A549 (cell line): ENCODE results near the gene SPSB2. TPM values are rescaled to one million over a fixed set of nuclear protein-coding genes. Genes with fewer than 3 reads are reported as not detected.
A peak's percentile ranks its signal among the peaks of the same experiment; 100 is the strongest.

Experiments used
- ATAC-seq, 2 experiments: fragments of 200-7000 bp in 1 of 2; fragments of >200 bp in 1 of 2; cut with Nextera tagmentation in 1 of 2; cut with Tn5 transposase in 1 of 2; 3 replicates each; pipeline versions ENCODE4 v1.8.0 to v1.9.1; 2018 to 2020; ENCODE audit warnings: mild to moderate bottlenecking in 1 of 2, moderate library complexity in 1 of 2
- CTCF ChIA-PET: fragments of 300-600 bp; sonication (Branson Sonifier 250); formaldehyde crosslinking; extraction: SDS; loops from one replicate; lab custom pipeline; 2021; ENCODE audit warnings: antibody characterized with exemption, inconsistent platforms; lab: Yijun Ruan, JAX
- POLR2A ChIA-PET: fragments of 350-600 bp; formaldehyde crosslinking; extraction: SDS; loops from one replicate; lab custom pipeline; 2021; ENCODE audit warnings: antibody characterized with exemption, inconsistent platforms; lab: Yijun Ruan, JAX
- DNase-seq, 2 experiments: peaks; one replicate each; pipeline versions ENCODE4 v3.0.0 to v3.0.0-alpha.2; 2011 to 2016; ENCODE audit warnings: low read depth in 1 of 2, low spot score in 1 of 2
- FAIRE-seq: peaks from 2 replicates; lab custom pipeline; 2011; peaks lifted over from hg19 to GRCh38; lab: Jason Lieb, UNC
- H3K27ac ChIP-seq, 2 experiments: fragments of >200 bp; sonication (Bioruptor Twin); formaldehyde crosslinking; 3 replicates each; pipeline ENCODE4 v1.5.1; 2016 to 2017
- H3K4me1 ChIP-seq: fragments of >200 bp; sonication (Bioruptor Twin); formaldehyde crosslinking; 3 replicates; pipeline ENCODE4 v1.6.1; 2016
- H3K4me2 ChIP-seq: fragments of >200 bp; sonication (Bioruptor Twin); formaldehyde crosslinking; 3 replicates; pipeline ENCODE4 v1.6.1; 2016
- H3K4me3 ChIP-seq: fragments of >200 bp; sonication (Bioruptor Twin); formaldehyde crosslinking; 3 replicates; pipeline ENCODE4 v1.5.1; 2016
- H3K9me3 ChIP-seq: fragments of >200 bp; sonication (Bioruptor Twin); formaldehyde crosslinking; 3 replicates; pipeline ENCODE4 v1.6.1; 2016
- BCL3 ChIP-seq: fragments of >200 bp; sonication (Bioruptor Twin); formaldehyde crosslinking; IDR thresholded peaks from 3 replicates; pipeline ENCODE4 v1.6.1; 2016
- CEBPB ChIP-seq, 2 experiments: fragments of >200 bp in 1 of 2; sonication (Bioruptor Twin) in 1 of 2; formaldehyde crosslinking in 1 of 2; IDR thresholded peaks; 2 replicates each; pipeline ENCODE4 v1.6.1; 2012 to 2016
- CHD2 ChIP-seq: fragments of 150-350 bp; IDR thresholded peaks from 2 replicates; pipeline ENCODE4 v1.6.1; 2014; ENCODE audit warnings: low read length; ENCODE audit not compliant: partially characterized antibody
- CTCF ChIP-seq: fragments of >200 bp; sonication (Bioruptor Twin); formaldehyde crosslinking; IDR thresholded peaks from 3 replicates; pipeline ENCODE4 v1.5.1; 2016
- E2F6 ChIP-seq: IDR thresholded peaks from 2 replicates; pipeline ENCODE4 v1.6.1; 2012; ENCODE audit warnings: low read depth, borderline replicate concordance
- EHF ChIP-seq: fragments of 250-450 bp; sonication (Bioruptor Pico); IDR thresholded peaks from 2 replicates; pipeline ENCODE4 v1.5.0; 2020; ENCODE audit warnings: mild to moderate bottlenecking
- EHMT2 ChIP-seq: fragments of 200-600 bp; sonication (generic); IDR thresholded peaks from 2 replicates; pipeline ENCODE4 v1.6.1; 2016; ENCODE audit warnings: antibody characterized with exemption, low read depth, mild to moderate bottlenecking, moderate library complexity
- EP300 ChIP-seq, 2 experiments: fragments of >200 bp; sonication (Bioruptor Twin); formaldehyde crosslinking; IDR thresholded peaks; 2 replicates in 1 of 2; 3 replicates in 1 of 2; pipeline ENCODE4 v1.6.1; 2016 to 2017
- FOSB ChIP-seq: fragments of 250-450 bp; sonication (Bioruptor Pico); IDR thresholded peaks from 2 replicates; pipeline ENCODE4 v1.5.0; 2020; ENCODE audit warnings: mild to moderate bottlenecking, moderate library complexity
- GATA3 ChIP-seq: IDR thresholded peaks from 2 replicates; pipeline ENCODE4 v1.6.1; 2012; ENCODE audit warnings: borderline replicate concordance
- HDAC2 ChIP-seq: fragments of 200-600 bp; sonication (generic); IDR thresholded peaks from 2 replicates; pipeline ENCODE4 v1.6.1; 2016
- HES2 ChIP-seq: fragments of >200 bp; sonication (Bioruptor Twin); formaldehyde crosslinking; IDR thresholded peaks from 2 replicates; pipeline ENCODE4 v1.6.1; 2016
- HMGXB4 ChIP-seq: fragments of 250-450 bp; sonication (Bioruptor Pico); IDR thresholded peaks from 2 replicates; pipeline ENCODE4 v1.5.0; 2021; ENCODE audit warnings: mild to moderate bottlenecking, moderate library complexity, borderline replicate concordance
- HOXB13 ChIP-seq: fragments of 250-450 bp; sonication (Bioruptor Pico); IDR thresholded peaks from 2 replicates; pipeline ENCODE4 v1.5.0; 2020; ENCODE audit warnings: low read depth, mild to moderate bottlenecking, moderate library complexity
- JUN ChIP-seq, 2 experiments: fragments of >200 bp; sonication (Bioruptor Twin); formaldehyde crosslinking; IDR thresholded peaks; 2 replicates in 1 of 2; 3 replicates in 1 of 2; pipeline ENCODE4 v1.6.1; 2016 to 2017
- KDM5A ChIP-seq: fragments of 200-600 bp; sonication (generic); IDR thresholded peaks from 2 replicates; pipeline ENCODE4 v1.6.1; 2016; ENCODE audit warnings: antibody characterized with exemption, mild to moderate bottlenecking
- MAFK ChIP-seq: fragments of 450-650 bp; IDR thresholded peaks from 2 replicates; pipeline ENCODE4 v1.6.1; 2014; ENCODE audit not compliant: partially characterized antibody
- MAX ChIP-seq: IDR thresholded peaks from 2 replicates; pipeline ENCODE4 v1.6.1; 2012
- MYC ChIP-seq: IDR thresholded peaks from 2 replicates; pipeline ENCODE4 v1.6.1; 2012; ENCODE audit warnings: mild to moderate bottlenecking, inconsistent platforms, low read length, improper control_type of control experiment, borderline replicate concordance
- NPAS2 ChIP-seq: fragments of 250-450 bp; sonication (Bioruptor Pico); IDR thresholded peaks from 2 replicates; pipeline ENCODE4 v1.8.0; 2022; ENCODE audit warnings: mild to moderate bottlenecking, moderate library complexity, borderline replicate concordance
- PBX3 ChIP-seq: IDR thresholded peaks from 2 replicates; pipeline ENCODE4 v1.6.1; 2012
- PHF8 ChIP-seq: fragments of 200-600 bp; sonication (generic); IDR thresholded peaks from 2 replicates; pipeline ENCODE4 v1.6.1; 2016; ENCODE audit warnings: low read depth, mild to moderate bottlenecking, antibody characterized with exemption, moderate library complexity, borderline replicate concordance
- POLR2A ChIP-seq: IDR thresholded peaks from 2 replicates; pipeline ENCODE4 v1.6.1; 2012; ENCODE audit warnings: mild to moderate bottlenecking, low read length
- POLR2AphosphoS2 ChIP-seq: conservative IDR thresholded peaks from 2 replicates; pipeline ENCODE4 v1.6.1; 2012; ENCODE audit warnings: low read length, improper control_type of control experiment, inconsistent platforms
- RAD21 ChIP-seq, 2 experiments: fragments of >200 bp in 1 of 2; sonication (Bioruptor Twin) in 1 of 2; formaldehyde crosslinking in 1 of 2; IDR thresholded peaks in 1 of 2; conservative IDR thresholded peaks in 1 of 2; 2 replicates in 1 of 2; 3 replicates in 1 of 2; pipeline ENCODE4 v1.6.1; 2012 to 2018; ENCODE audit warnings: inconsistent platforms in 1 of 2
- RARB ChIP-seq: fragments of 250-450 bp; sonication (Bioruptor Pico); IDR thresholded peaks from 2 replicates; pipeline ENCODE4 v1.8.0; 2021; ENCODE audit warnings: mild to moderate bottlenecking, moderate library complexity
- RCOR1 ChIP-seq: fragments of 150-350 bp; IDR thresholded peaks from 2 replicates; pipeline ENCODE4 v1.6.1; 2014; ENCODE audit warnings: antibody characterized with exemption, low read length, low read depth
- RNF2 ChIP-seq: fragments of 200-600 bp; sonication (generic); IDR thresholded peaks from 2 replicates; pipeline ENCODE4 v1.6.1; 2016; ENCODE audit warnings: low read depth, mild to moderate bottlenecking, antibody characterized with exemption, moderate library complexity, borderline replicate concordance
- SMC3 ChIP-seq: fragments of >200 bp; sonication (Bioruptor Twin); formaldehyde crosslinking; IDR thresholded peaks from 3 replicates; pipeline ENCODE4 v1.6.1; 2018; ENCODE audit warnings: inconsistent platforms
- TFCP2L1 ChIP-seq: fragments of 250-450 bp; sonication (Bioruptor Pico); IDR thresholded peaks from 2 replicates; pipeline ENCODE4 v1.5.0; 2021; ENCODE audit warnings: mild to moderate bottlenecking
- ZC3H11A ChIP-seq: fragments of 450-650 bp; IDR thresholded peaks from 2 replicates; pipeline ENCODE4 v1.6.1; 2014; ENCODE audit warnings: antibody characterized with exemption, mild to moderate bottlenecking
- ZFP36 ChIP-seq: fragments of 450-650 bp; IDR thresholded peaks from 2 replicates; pipeline ENCODE4 v1.6.1; 2014; ENCODE audit warnings: borderline replicate concordance; ENCODE audit not compliant: partially characterized antibody
- WGBS: methylation state at CpG from one replicate; pipeline ENCODE4 v1.1.6; 2017; ENCODE audit errors: missing lambda C conversion rate; 5-methylcytosine and 5-hydroxymethylcytosine counted together
- polyA plus RNA-seq, 4 experiments: library from polyadenylated mRNA; depleted of rRNA in 3 of 4; stranded (reverse); fragments of >200 nt; fragmentation: RNase III in 1 of 4; extraction: RNeasy Plus Mini Kit Qiagen cat#74134 plus additional on column Dnase treatment in 1 of 4; gene quantifications; 2 replicates in 3 of 4; 3 replicates in 1 of 4; pipeline ENCODE4 v1.2.3, GENCODE V29; 2011 to 2017

The SPSB2 gene
- polyA plus RNA-seq, 2 of the 4 experiments (the other 2 are of a cell fraction) = 16.8 to 21.8 TPM

GRCh38 chr12:6828781-6829535 is 44.1 kb downstream of the SPSB2 start:
- WGBS = 25% methylated on average over 31 of the region's 71 CpGs
- H3K4me3 ChIP-seq = peak overlapping the region; percentile 87
- POLR2A ChIA-PET = interaction anchor here (0.7 to 2.6 kb wide), 5 partner anchors 23 to 139 kb away, joined by 3 to 20 read pairs (median 6); partner anchors contain the start of genes CDCA3, COPS7A, MLF2 and USP5
- peaks cover 19% of the 10 kb centered on the region for H3K4me1 ChIP-seq
- CTCF ChIA-PET = interaction anchor here (0.6 to 29.8 kb wide), 19 partner anchors 11 to 165 kb away, joined by 3 to 306 read pairs (median 3); partner anchors contain the start of genes CD4, COPS7A, GNB3 and MLF2
- FAIRE-seq = no peak
- peak overlapping the region; percentile 72 for H3K4me2 ChIP-seq
- peak; percentile 46 to 52; a peak in 5 of 6 replicates for ATAC-seq
- H3K27ac ChIP-seq = peak overlapping the region; percentile 87 to 96
- peak in 1 of 2 experiments; percentile 47 for DNase-seq
- TF ChIP-seq BCL3 (no peak), PBX3 (no peak), GATA3 (no peak), SMC3 (no peak), ZC3H11A (no peak), FOSB (CRISPR knock-in tag) (no peak), CTCF (no peak), EHMT2 (no peak), HDAC2 (no peak), EP300 (IDR thresholded peaks at IDR 0.05) (no peak), POLR2A (no peak; the same call in 1 of the 2 replicates), HOXB13 (CRISPR knock-in tag) (no peak), RNF2 (peak; percentile 86; the same call in 1 of the 2 replicates), NPAS2 (no peak), KDM5A (no peak), MYC (no peak), MAFK (no peak), E2F6 (peak; percentile 64; the same call in 1 of the 2 replicates), MAX (peak; percentile 28; the same call in 1 of the 2 replicates), JUN (IDR thresholded peaks at IDR 0.05) (peak in 1 of 2 experiments; percentile 4; a peak in 1 of 5 replicates), PHF8 (no peak; the same call in 1 of the 2 replicates), ZFP36 (no peak), HMGXB4 (CRISPR knock-in tag) (no peak), CHD2 (no peak), HES2 (no peak), RARB (CRISPR knock-in tag) (no peak), RAD21 (conservative IDR thresholded peaks at IDR 0.05 in 1 of 2, IDR thresholded peaks at IDR 0.05 in 1 of 2) (no peak), RCOR1 (no peak), CEBPB (IDR thresholded peaks at IDR 0.05) (no peak), EHF (CRISPR knock-in tag) (no peak), POLR2AphosphoS2 (no peak), TFCP2L1 (CRISPR knock-in tag) (no peak)
- no peaks in the 10 kb centered on the region for H3K9me3 ChIP-seq
